Fibroblast of skin of scalp (primary cell): ENCODE data around the gene SP8.

Experiments
- DNase-seq: peaks from one replicate; pipeline ENCODE4 v3.0.0-alpha.2; 2013

SP8 gene

DNA sequence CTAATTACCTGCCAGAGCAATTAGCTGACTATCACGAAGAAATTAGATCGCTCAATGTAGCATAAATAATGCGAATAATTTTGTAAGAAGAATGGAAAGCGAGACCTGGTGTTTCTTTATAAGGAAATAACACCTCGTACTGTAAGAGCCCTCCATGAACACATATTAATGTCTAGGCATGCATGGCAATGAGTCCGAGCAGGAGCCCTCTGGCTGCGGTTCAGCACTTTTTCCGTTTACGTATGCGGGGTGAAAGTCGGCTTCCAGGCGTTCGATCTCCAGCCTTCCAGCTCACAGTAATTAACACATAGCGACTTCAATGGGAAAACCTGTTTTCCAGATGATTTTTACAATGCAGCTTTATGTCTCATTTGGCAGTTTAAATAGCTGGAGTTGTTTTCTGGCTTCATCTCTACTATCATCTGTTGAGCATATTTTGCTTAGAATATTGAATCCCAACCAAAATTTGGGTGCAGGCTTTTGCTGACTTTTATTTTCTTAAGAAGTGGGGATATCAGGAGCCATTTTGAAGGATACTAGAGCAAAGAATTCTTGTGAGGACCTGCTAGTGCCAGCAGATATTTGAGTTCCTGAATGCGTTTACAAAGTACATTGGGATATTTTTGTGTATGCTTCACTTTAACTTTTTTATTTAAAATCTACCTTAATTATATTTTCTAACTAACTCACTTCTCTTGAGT lies 7.2 kb upstream of the SP8 start:
- no peak for DNase-seq

DNA sequence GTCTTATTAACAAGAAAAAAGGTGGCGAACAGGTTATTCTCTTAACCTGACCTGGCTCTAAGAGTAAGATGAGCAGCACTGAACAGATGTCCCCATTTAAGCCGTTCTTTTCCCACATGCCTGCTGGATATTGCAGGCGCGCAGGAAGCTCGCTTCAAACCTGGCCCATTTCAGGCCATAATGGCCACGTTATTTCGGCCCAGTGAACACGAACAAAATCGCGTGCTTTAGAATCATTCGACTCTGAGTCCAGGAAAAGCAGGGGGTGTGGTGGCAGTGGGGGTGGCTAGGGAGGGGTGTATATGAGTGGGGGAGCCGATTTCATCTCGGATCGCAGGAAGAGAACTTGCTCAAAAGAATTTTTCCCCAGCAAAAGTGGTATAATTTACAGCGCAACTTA lies 6.6 kb upstream of the SP8 start:
- DNase-seq, result no peak

DNA sequence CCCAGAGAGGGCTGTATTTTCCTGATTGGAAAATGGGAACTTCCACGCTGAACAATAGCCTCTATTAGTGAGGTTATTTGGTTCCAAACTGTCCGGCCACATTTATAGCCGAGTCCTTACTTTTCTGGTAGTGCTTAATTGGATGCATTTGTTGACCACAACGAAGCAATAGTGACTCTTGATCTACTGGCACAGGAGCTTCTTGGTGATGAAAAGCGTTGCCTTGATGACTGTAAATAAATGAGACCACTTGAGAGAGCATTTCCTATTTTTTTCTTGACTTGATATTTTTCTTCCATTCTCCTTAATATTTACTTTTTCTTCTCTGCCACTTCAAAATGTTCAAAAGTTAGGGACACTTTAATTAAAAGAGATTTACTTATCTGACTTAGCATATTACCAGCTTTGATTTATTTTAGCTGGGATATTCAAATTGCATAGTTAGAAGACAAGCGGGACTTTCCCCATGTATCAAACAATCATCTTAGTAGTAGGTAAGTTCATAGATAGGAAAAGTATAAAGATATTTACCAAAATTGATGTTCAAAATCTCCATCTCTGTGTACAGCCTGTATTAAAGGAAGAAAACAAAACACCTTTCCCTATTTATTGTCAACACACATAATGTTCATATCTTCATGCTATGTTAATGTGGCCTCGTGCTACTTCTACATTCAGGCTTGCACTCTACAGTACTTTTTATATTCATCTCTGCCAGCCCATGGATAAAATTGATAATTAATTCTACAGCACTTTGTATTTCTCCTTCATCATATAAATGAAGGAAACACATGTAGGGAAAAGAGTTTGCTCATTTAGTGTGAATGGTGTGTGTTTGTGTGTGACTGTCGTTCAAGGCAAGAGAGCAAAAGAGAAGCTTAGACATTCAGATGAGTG lies 5.1 kb upstream of the SP8 start:
- DNase-seq, result no peak

- DNase-seq, result no peak
Measured at GRCh38 chr7:20790375-20790774, 3.7 kb upstream of the SP8 start.

DNA sequence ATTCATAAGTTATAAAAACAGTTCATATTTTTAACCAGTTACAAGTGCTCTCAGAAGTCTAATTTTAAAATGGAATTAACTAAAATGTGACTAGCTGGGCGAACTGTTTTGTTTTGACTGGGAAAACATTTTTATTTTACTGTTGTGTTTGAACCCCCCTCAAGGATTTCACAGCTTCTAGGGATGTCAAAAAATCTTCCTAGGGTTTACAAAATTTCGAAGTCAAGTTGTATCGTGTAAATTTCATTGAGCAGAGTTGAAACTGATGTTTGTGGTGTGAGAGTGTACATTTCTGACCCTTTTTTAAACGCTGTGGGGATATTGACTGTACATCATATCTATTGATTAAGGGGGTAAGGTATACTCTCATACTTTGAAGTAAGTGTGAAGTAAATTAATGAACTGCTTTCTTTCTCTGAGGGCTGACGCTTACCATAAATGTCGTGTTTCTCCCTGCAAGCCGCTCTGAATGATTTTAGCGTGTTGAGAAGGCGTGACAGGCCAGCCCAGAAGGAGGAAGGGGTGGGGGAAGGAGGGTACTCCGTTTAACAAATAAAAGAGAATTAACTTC lies 1.8 kb upstream of the SP8 start:
- DNase-seq, result no peak

GRCh38 chr7:20787660-20788419 lies 1.2 kb upstream of the SP8 start:
- DNase-seq, result no peak

DNA sequence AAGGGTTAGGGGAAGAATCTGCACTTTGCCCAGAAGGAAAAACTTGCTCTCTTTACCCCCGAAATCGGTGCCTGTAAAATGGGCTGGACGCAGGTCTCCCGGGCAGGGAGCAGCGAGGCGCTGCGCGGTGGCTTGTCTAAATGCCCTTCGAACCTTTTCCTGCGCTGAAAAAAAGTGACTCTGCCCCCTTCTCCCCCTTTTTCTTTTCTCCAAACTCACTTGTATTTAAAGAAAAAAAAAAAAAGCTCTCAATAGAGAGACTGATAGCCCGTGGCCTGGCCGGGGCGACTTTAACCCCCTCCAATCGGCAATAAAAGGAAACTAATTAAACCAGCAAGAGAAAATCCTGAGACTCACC lies 286 bp downstream of the SP8 start:
- no peak for DNase-seq

GRCh38 chr7:20786049-20786412 lies 655 bp downstream of the SP8 start:
- no peak for DNase-seq

DNA sequence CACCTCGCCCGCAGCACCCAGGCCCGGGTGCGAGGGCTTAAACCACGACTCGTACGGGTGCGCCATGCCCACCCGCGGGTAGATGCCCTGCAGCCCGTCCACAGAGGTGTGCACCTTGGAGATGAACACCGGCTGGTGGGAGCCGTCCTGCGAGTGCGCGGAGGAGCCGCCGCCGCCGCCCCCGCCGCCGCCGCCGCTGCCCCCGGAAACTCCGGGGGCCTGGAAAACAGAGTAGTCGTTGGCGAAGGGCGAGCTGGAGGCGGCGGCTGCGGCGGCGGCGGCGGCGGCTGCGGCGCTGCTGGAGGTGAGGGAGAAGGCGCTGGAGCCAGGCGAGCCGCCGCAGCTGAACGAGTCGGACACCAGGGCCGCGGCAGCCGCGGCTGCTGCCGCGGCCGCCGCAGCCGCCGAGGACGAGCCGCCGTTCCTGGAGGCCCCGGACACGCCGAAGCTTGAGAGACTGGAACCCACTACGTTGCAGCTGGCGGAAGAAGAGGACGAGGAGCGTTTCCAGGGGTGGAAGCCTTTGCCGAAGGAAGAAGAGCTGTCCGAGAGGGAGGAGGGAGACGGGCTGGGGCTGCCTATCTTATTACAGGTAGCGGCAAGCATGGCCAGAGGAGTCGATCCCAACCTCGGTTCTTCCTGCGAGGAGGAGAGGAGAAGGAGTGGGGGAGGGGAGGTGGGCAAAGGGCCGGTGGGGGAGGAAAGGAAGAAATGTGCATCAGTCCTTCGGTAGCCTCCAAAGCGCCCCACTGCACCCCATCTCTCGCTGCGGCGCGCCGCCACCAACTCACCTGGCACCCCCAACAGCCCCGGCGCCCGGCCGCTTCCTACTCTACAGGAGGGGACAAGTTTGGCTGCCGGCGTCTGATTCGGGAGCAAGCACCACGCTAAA lies 1.3 kb downstream of the SP8 start:
- no peak for DNase-seq

DNA sequence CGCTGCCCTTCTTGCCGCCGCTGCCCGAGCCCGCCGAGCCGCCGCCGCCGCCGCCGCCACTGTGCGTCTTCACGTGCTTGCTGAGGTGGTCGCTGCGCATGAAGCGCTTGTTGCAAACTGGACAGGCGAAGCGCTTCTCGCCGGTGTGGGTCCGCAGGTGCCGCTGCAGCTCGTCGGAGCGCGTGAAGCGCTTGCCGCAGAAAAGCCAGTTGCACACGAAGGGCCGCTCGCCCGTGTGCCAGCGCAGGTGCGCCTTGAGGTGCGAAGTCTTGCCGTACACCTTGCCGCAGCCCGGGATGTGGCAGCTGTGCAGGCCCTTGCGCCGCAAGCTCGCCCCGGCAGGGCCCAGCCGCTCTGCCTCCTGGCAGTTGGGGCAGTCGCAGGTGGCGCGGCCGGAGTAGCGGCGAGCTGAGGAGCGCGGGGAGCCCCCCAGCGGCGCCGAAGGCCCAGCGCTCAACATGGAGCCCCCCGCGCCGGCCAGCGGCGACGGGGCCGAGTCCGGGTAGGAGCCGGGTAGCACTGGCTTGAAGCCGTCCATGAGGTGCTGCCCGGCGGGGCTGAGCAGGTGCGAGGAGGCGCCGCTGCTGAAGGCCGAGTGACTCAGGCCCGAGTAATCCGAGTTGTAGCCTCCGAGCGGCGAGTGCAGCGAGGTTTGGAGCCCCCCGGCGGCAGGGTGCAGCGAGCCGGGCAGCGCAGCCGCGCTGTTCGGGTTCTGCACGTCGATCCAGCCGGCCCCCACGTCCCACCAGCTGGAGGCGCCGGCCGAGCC lies 2.1 kb downstream of the SP8 start:
- no peak for DNase-seq

DNA sequence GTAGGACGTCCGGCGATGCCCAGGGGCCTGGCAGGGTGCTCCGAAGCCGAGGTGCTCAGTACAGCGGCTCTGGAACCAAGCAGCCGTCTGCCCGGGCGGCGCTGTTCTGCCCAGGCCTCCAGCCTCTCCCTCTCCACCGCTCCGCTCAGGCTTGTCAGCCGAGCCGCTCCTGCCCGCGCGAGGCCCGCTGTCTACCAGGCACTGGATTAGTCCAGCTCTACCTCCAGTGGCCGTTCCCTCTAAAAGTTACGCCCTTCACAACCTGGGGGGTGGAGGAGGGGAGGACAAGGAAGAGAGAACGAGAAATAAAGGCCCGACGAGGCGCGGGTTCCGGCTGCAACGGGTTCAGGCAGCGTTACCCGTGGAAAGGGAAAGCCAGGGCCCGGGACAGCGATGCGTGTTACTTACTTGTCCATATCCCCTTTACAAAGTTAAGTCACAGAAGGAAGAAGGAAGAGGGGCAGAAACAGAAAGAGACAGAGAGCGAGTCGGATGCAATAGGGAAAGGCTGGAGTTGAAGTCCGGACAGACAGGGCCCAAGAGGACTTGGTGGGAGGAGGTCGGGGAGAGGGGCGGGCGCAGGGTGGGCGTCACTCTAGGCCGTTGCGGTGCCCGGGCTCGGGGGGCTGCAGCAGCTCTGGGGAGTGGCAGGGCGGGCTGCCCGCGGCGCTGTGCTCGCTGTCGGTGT lies 2.8 kb downstream of the SP8 start:
- DNase-seq, result no peak

- DNase-seq, result no peak
Measured at GRCh38 chr7:20783125-20783699, 3.5 kb downstream of the SP8 start.

DNA sequence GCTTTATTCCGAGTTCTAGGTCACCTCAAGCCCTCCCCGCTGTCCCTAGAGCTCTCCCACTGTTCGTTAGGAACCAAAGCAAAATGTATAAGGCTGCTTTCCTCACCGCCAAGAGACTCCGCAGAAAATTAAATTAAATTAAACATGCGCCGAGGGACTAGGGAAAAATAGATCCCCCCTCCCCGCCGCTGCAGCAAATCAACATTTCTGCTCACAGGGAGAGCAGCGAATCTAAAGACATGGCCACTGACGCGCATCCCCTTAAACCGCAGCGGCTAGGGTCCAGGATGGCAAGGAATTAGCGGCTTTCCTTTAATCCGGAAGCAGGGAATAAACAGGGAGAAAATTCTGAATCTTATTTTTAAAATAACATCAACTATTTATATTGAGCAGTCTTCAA lies 7.6 kb downstream of the SP8 start:
- no peak for DNase-seq

GRCh38 chr7:20778063-20778721 lies 8.5 kb downstream of the SP8 start:
- peak; percentile 21 for DNase-seq

DNA sequence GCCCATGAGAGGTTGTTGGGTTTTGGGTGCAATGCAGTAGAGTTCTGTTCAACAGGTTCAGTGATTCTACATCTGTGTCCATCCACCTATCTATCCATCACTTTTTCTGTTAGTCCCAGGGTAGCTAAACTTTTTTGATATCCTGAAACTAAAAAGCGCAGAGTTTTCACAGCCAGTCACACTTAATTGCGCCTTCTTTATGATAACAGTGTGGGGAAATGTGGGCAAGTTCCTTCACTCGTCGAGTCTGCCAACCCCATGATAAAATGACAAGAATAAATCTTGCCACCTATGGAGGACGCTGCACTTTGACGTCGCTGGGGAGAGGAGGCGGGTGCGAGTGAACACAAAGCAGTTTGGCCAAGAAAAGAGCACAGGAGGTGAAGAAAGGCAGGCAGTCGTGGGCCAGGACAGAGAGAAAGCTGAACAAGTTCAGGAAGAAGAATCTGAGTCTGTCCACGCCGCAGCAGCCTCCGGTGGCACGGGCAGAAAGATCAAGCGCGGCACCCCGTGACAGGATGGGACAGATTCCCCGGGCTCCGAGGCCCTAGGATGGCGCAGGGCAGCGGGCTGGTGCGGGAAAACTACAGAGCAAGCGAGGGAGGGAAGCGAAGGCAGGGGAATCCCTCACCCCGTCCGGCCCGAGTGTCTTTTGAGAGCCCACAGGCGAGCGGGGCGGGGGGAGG lies 9.2 kb downstream of the SP8 start:
- DNase-seq, result no peak

GRCh38 chr7:20776942-20777341 lies 9.7 kb downstream of the SP8 start:
- DNase-seq, result no peak

DNA sequence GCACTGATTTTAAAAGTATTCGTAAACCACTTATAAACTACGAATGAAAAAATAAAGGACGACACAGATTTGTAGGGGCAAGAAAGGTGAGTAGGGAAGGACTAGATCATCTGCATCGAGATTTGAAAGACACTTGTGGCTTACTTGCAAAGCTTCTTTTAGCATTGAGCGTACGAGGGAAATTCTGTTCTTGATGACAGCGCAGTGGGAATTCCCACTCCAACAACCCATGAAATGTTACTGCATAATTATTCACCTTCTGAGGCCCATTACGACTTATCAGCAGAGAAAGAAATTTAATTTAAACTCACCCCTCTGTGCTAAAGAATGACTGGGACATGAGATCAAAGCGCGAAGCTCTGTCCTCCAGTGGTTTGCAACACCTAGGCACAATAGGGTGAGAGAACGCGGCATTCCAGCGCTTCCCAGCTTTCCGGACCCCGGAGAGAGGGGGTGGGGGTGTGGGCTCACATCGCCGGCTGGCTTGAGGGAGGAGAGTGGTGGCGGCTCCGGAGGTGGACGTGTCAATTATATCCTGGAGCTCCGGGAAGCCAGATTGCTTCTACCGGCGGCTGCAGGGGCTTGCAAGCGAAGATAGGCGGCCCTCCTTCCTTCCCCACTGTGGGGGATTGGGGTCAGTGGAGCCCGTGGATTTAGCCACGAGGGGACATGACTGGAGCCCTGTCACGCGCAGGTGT lies 10.3 kb downstream of the SP8 start:
- DNase-seq, result no peak

GRCh38 chr7:20754001-20754400 lies 32.7 kb downstream of the SP8 start:
- no peak for DNase-seq
